ENCODE measurements around the gene EPHX1. TPM values are rescaled to one million over a fixed set of nuclear protein-coding genes. Genes with fewer than 3 reads are reported as not detected.

EPHX1 gene
- total RNA-seq, 1 experiment from 2014 or later: 54.6 TPM

DNA sequence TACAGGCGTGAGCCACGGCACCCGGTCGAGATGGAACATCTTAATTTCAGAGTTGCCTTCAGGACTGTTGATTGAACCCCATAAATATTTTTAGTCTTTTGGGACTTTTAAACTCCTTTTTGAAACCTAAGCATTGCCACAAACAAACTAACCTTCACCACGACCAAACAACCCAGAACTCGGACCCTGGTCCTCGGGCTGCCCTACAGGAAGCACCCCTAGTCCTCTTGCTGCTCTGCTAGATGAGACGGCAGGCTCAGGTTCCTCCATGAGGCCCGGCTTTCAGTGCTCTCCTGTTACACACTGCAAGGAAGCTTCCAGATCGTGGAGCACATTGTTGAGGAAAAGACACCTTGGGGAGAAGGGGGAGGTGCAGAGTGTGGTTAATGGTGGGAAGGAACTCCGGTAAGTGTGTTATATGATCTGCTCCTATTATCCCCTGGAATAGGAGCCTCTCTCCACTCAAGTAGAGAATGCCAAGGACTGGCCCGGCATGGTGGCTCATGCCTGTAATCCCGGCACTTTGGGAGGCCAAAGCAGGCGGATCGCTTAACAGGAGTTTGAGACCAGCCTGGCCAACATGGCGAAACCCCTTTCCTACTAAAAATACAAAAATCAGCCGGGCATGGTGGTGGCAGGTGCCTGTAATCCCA is 5.7 kb downstream of the EPHX1 start:
- Histone ChIP-seq H3K4me1 (ENCODE audit: insufficient read depth, low read length) (peaks cover 45% of the 10 kb centered on the region), H3K9ac (ENCODE audit: low read length) (no peak overlapping the region), H3K79me2 (ENCODE audit: low read length) (peaks cover 73% of the 10 kb centered on the region), H3K36me3 (ENCODE audit: low read depth, low read length) (no peaks in the 10 kb centered on the region), H3K4me3 (ENCODE audit: low read length) (no peak overlapping the region), H3K27me3 (ENCODE audit: low read length) (no peaks in the 10 kb centered on the region), H3K9me2 (replicated peaks; ENCODE audit: low read length) (no peaks in the 10 kb centered on the region), H3K4me2 (ENCODE audit: low read length) (no peak overlapping the region), H2AFZ (ENCODE audit: low read length) (no peak overlapping the region), H4K20me1 (ENCODE audit: low read length) (no peaks in the 10 kb centered on the region), H3F3A (ENCODE audit: low read length, unreplicated experiment) (no peaks in the 10 kb centered on the region), H3K27ac (ENCODE audit: low read length) (no peak overlapping the region), H3K9me3 (ENCODE audit: low read length) (no peaks in the 10 kb centered on the region)
- BruUV-seq (replicated peaks): no TSS peak
- no peak for DNase-seq
- intact Hi-C loops (cut with micrococcal nuclease): no loop called here
- no peak for TF ChIP-seq EZH2phosphoT487 (IDR thresholded peaks at IDR 0.05; ENCODE audit: borderline replicate concordance, low read length)
- no peak for TF ChIP-seq CTCF (conservative IDR thresholded peaks at IDR 0.05; ENCODE audit: low read depth, low read length)
- TF ChIP-seq EZH2 (IDR thresholded peaks at IDR 0.05; ENCODE audit: low read length, unreplicated experiment): no peak
- POLR2A ChIA-PET (ENCODE audit: unreplicated experiment): no interaction called here
- ATAC-seq: no peak
- CTCF ChIA-PET: no interaction called here

DNA sequence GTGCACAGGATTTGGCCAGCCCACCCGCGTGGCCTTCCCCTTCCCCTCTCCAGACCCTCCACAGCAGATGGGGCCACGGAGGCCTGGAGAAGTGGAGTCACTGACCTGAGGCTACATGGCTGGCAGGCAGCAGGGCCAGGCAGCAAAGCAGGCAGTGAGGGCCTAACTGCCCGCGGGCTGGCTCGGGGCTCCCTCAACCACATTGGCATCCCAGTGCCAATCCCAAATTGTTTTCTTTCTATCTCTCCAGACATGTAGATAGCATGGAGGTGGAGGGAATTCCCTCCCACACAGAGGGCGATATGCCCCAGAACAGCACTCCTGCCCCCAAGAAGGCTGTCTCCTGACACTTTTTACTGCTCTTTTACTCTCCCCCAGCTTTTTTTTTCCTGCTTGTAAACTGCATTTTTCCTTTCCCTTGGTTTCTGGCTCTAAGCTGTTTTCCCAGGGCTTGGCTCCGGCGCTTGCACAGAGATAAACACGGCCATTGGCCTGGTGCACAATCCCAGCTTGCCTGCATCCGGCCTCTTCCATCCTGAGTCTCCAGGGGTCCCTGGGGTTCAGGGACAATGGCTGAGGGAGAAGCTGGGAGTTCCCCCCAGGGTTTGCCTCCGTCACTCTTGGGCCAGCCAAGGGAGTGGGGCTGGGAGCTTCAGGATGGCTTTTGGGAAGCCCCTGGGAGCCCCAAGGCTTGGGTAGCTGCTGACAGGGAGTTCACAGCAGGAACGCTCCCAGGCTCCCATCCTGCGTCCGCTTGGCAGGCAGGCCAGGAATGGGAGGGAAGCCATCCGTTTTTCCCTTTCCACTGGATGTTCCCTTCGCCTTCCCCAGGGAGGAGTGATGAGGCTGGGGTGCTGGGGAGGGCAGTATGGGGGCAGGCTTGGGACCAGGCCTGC is 7.0 kb downstream of the EPHX1 start:
- no peaks in the 10 kb centered on the region for H3F3A ChIP-seq (ENCODE audit: low read length, unreplicated experiment)
- peaks cover 61% of the 10 kb centered on the region for H3K79me2 ChIP-seq (ENCODE audit: low read length)
- no peaks in the 10 kb centered on the region for H4K20me1 ChIP-seq (ENCODE audit: low read length)
- H3K4me1 ChIP-seq (ENCODE audit: insufficient read depth, low read length): peaks cover 40% of the 10 kb centered on the region
- TF ChIP-seq EZH2 (IDR thresholded peaks at IDR 0.05; ENCODE audit: low read length, unreplicated experiment) (no peak), CTCF (conservative IDR thresholded peaks at IDR 0.05; ENCODE audit: low read depth, low read length) (no peak), EZH2phosphoT487 (IDR thresholded peaks at IDR 0.05; ENCODE audit: borderline replicate concordance, low read length) (no peak)
- ChIA-PET CTCF (no interaction called here), POLR2A (ENCODE audit: unreplicated experiment) (no interaction called here)
- peak overlapping the region; percentile 49 for H3K4me2 ChIP-seq (ENCODE audit: low read length)
- no peaks in the 10 kb centered on the region for H3K27me3 ChIP-seq (ENCODE audit: low read length)
- intact Hi-C loops (cut with micrococcal nuclease): no loop called here
- no peak overlapping the region for H3K4me3 ChIP-seq (ENCODE audit: low read length)
- H3K9ac ChIP-seq (ENCODE audit: low read length): peak overlapping the region; percentile 57
- no peaks in the 10 kb centered on the region for H3K9me3 ChIP-seq (ENCODE audit: low read length)
- no peaks in the 10 kb centered on the region for H3K9me2 ChIP-seq (replicated peaks; ENCODE audit: low read length)
- peak; percentile 3 for ATAC-seq
- peak overlapping the region; percentile 77 for H3K27ac ChIP-seq (ENCODE audit: low read length)
- no TSS peak for BruUV-seq (replicated peaks)
- no peaks in the 10 kb centered on the region for H3K36me3 ChIP-seq (ENCODE audit: low read depth, low read length)
- no peak overlapping the region for H2AFZ ChIP-seq (ENCODE audit: low read length)
- no peak for DNase-seq
